ENCODE results near the gene CRYBG3. TPM values are rescaled to one million over a fixed set of nuclear protein-coding genes. Genes with fewer than 3 reads are reported as not detected.

The CRYBG3 gene
- polyA plus RNA-seq, 1 donor from 2014 or later = 1.3 TPM

DNA sequence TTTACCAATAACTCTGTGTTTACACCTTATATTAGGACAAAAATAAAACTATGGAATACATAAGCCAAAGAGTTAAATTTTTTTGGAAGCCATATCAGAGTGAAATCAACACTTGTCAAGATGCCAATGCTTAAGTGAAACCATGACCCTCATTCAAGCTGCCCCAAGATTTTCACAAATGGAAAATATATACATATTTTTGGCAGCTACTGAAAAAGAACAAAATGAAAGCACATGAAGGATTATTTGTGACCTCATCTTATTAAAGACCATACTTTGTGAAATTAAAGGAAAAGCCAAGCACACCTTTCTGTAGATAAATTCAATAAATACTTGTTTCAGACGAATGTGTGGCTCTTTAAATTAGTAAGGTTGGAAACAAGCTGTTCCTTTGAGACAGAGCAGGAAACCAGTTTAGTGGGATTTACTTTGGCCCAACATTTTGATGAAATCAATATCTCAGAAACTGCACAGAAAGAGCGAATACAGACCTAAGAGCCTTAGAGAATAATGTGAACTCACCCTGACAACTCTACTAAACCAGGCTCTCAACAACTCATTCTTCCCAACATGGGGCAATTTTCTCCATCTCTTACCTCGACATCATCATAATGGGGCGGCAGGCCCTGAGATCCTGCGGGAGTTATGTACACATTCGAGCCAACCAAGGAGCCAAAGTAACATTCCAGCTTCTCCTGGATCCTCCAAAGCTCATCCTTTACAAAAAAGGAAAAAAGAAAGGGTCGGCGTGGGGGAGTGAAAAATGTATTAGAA is 139.4 kb downstream of the CRYBG3 start:
- H3K79me2 ChIP-seq (replicated peaks; ENCODE audit: insufficient read depth, low read length) = no peaks in the 10 kb centered on the region
- H3K9me3 ChIP-seq (ENCODE audit: low read length) = no peaks in the 10 kb centered on the region
- no peak overlapping the region for H3K4me2 ChIP-seq (ENCODE audit: low read length)
- H2AFZ ChIP-seq (ENCODE audit: low read depth, low read length) = no peak overlapping the region
- no peak overlapping the region for H3K9ac ChIP-seq (ENCODE audit: low read length)
- H3K36me3 ChIP-seq (ENCODE audit: insufficient read depth, low read length) = no peaks in the 10 kb centered on the region
- H3K27ac ChIP-seq (ENCODE audit: low read length) = no peak overlapping the region
- no peaks in the 10 kb centered on the region for H3F3A ChIP-seq (ENCODE audit: insufficient read depth, low read length, poor library complexity, severe bottlenecking)
- H4K20me1 ChIP-seq (ENCODE audit: insufficient read depth) = no peaks in the 10 kb centered on the region
- no peaks in the 10 kb centered on the region for H3K9me2 ChIP-seq (ENCODE audit: insufficient read depth, low read length)
- TF ChIP-seq MXI1 (conservative IDR thresholded peaks at IDR 0.05; ENCODE audit: poor library complexity, severe bottlenecking) = no peak
- TF ChIP-seq, protein P1, sequence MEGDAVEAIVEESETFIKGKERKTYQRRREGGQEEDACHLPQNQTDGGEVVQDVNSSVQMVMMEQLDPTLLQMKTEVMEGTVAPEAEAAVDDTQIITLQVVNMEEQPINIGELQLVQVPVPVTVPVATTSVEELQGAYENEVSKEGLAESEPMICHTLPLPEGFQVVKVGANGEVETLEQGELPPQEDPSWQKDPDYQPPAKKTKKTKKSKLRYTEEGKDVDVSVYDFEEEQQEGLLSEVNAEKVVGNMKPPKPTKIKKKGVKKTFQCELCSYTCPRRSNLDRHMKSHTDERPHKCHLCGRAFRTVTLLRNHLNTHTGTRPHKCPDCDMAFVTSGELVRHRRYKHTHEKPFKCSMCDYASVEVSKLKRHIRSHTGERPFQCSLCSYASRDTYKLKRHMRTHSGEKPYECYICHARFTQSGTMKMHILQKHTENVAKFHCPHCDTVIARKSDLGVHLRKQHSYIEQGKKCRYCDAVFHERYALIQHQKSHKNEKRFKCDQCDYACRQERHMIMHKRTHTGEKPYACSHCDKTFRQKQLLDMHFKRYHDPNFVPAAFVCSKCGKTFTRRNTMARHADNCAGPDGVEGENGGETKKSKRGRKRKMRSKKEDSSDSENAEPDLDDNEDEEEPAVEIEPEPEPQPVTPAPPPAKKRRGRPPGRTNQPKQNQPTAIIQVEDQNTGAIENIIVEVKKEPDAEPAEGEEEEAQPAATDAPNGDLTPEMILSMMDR (IDR thresholded peaks at IDR 0.05; ENCODE audit: poor library complexity, severe bottlenecking) = no peak
- no peak for TF ChIP-seq RAD21 (conservative IDR thresholded peaks at IDR 0.05)
- no peak for TF ChIP-seq SMC3 (conservative IDR thresholded peaks at IDR 0.05; ENCODE audit: poor library complexity)
- no peak for TF ChIP-seq EZH2 (IDR thresholded peaks at IDR 0.05; ENCODE audit: borderline replicate concordance, insufficient read depth, low read length, poor library complexity, severe bottlenecking)
- TF ChIP-seq EP300 (conservative IDR thresholded peaks at IDR 0.05; ENCODE audit: poor library complexity, severe bottlenecking) = no peak
- no peak for TF ChIP-seq POLR2AphosphoS5 (IDR thresholded peaks at IDR 0.05)
- no peak for TF ChIP-seq TAF1 (IDR thresholded peaks at IDR 0.05; ENCODE audit: low read depth)
- TF ChIP-seq, protein P2, sequence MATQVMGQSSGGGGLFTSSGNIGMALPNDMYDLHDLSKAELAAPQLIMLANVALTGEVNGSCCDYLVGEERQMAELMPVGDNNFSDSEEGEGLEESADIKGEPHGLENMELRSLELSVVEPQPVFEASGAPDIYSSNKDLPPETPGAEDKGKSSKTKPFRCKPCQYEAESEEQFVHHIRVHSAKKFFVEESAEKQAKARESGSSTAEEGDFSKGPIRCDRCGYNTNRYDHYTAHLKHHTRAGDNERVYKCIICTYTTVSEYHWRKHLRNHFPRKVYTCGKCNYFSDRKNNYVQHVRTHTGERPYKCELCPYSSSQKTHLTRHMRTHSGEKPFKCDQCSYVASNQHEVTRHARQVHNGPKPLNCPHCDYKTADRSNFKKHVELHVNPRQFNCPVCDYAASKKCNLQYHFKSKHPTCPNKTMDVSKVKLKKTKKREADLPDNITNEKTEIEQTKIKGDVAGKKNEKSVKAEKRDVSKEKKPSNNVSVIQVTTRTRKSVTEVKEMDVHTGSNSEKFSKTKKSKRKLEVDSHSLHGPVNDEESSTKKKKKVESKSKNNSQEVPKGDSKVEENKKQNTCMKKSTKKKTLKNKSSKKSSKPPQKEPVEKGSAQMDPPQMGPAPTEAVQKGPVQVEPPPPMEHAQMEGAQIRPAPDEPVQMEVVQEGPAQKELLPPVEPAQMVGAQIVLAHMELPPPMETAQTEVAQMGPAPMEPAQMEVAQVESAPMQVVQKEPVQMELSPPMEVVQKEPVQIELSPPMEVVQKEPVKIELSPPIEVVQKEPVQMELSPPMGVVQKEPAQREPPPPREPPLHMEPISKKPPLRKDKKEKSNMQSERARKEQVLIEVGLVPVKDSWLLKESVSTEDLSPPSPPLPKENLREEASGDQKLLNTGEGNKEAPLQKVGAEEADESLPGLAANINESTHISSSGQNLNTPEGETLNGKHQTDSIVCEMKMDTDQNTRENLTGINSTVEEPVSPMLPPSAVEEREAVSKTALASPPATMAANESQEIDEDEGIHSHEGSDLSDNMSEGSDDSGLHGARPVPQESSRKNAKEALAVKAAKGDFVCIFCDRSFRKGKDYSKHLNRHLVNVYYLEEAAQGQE (IDR thresholded peaks at IDR 0.05; ENCODE audit: borderline replicate concordance) = no peak
- H3K4me3 ChIP-seq (ENCODE audit: low read length) = no peak overlapping the region
- no peaks in the 10 kb centered on the region for H3K27me3 ChIP-seq (ENCODE audit: insufficient read depth, low read depth, low read length)

DNA sequence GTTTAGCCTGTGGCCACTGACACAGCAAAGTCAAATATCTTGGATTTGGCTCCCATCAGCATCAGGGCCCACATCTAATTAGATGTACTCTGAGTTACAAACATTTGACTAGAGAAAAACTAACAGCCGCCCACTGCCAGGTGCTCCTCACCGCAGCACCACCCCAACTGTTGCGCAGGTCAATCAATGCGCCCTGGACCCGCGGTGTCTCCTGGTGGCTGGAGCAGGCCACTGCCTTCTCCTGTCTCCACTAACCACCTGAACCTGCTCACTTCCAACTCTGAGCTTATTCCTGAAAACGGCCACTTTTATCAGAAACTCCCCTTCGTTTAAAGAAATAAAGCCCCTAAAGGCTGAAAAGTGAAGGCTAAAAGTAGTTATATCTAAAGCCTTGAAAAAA is 146.2 kb downstream of the CRYBG3 start:
- Histone ChIP-seq H3K9ac (ENCODE audit: low read length) (no peak overlapping the region), H3K27ac (ENCODE audit: low read length) (no peak overlapping the region), H4K20me1 (ENCODE audit: insufficient read depth) (no peaks in the 10 kb centered on the region), H2AFZ (ENCODE audit: low read depth, low read length) (no peak overlapping the region), H3K9me2 (ENCODE audit: insufficient read depth, low read length) (no peaks in the 10 kb centered on the region), H3K4me2 (ENCODE audit: low read length) (no peak overlapping the region), H3K9me3 (ENCODE audit: low read length) (no peaks in the 10 kb centered on the region), H3K27me3 (ENCODE audit: insufficient read depth, low read depth, low read length) (no peaks in the 10 kb centered on the region), H3K36me3 (ENCODE audit: insufficient read depth, low read length) (no peaks in the 10 kb centered on the region), H3F3A (ENCODE audit: insufficient read depth, low read length, poor library complexity, severe bottlenecking) (no peaks in the 10 kb centered on the region), H3K79me2 (replicated peaks; ENCODE audit: insufficient read depth, low read length) (no peaks in the 10 kb centered on the region), H3K4me3 (ENCODE audit: low read length) (no peak overlapping the region)
- no peak for TF ChIP-seq EZH2 (IDR thresholded peaks at IDR 0.05; ENCODE audit: borderline replicate concordance, insufficient read depth, low read length, poor library complexity, severe bottlenecking)
- TF ChIP-seq SMC3 (conservative IDR thresholded peaks at IDR 0.05; ENCODE audit: poor library complexity) = no peak
- no peak for TF ChIP-seq MXI1 (conservative IDR thresholded peaks at IDR 0.05; ENCODE audit: poor library complexity, severe bottlenecking)
- TF ChIP-seq RAD21 (conservative IDR thresholded peaks at IDR 0.05) = no peak
- TF ChIP-seq, protein P2 (IDR thresholded peaks at IDR 0.05; ENCODE audit: borderline replicate concordance) = no peak
- TF ChIP-seq, protein P1 (IDR thresholded peaks at IDR 0.05; ENCODE audit: poor library complexity, severe bottlenecking) = no peak
- TF ChIP-seq EP300 (conservative IDR thresholded peaks at IDR 0.05; ENCODE audit: poor library complexity, severe bottlenecking) = no peak
